Measurements from ENCODE around the gene GPR37L1. TPM values are rescaled to one million over a fixed set of nuclear protein-coding genes. Genes with fewer than 3 reads are reported as not detected.
"Not testable (repeated sequence)": the region's sequence is repeated elsewhere in the genome, so short reads cannot be mapped to it uniquely, and the experiment has no call there.

GPR37L1 gene
- total RNA-seq, 1 donor from 2014 or later: 0.24 TPM

GRCh38 chr1:202105571-202106339 is 17.0 kb upstream of the GPR37L1 start:
- Mint-ChIP-seq H3K27me3 (no peaks in the 10 kb centered on the region), H3K9me3 (no peaks in the 10 kb centered on the region), H3K27ac (peak overlapping the region; percentile 100), H3K36me3 (no peaks in the 10 kb centered on the region), H3K4me1 (ENCODE audit: unreplicated experiment) (peaks cover 36% of the 10 kb centered on the region), H3K4me3 (peak overlapping the region; percentile 55)
- TF ChIP-seq CTCF (conservative IDR thresholded peaks at IDR 0.05): no peak
- no peak for DNase-seq (ENCODE audit: extremely low spot score, unreplicated experiment)

DNA sequence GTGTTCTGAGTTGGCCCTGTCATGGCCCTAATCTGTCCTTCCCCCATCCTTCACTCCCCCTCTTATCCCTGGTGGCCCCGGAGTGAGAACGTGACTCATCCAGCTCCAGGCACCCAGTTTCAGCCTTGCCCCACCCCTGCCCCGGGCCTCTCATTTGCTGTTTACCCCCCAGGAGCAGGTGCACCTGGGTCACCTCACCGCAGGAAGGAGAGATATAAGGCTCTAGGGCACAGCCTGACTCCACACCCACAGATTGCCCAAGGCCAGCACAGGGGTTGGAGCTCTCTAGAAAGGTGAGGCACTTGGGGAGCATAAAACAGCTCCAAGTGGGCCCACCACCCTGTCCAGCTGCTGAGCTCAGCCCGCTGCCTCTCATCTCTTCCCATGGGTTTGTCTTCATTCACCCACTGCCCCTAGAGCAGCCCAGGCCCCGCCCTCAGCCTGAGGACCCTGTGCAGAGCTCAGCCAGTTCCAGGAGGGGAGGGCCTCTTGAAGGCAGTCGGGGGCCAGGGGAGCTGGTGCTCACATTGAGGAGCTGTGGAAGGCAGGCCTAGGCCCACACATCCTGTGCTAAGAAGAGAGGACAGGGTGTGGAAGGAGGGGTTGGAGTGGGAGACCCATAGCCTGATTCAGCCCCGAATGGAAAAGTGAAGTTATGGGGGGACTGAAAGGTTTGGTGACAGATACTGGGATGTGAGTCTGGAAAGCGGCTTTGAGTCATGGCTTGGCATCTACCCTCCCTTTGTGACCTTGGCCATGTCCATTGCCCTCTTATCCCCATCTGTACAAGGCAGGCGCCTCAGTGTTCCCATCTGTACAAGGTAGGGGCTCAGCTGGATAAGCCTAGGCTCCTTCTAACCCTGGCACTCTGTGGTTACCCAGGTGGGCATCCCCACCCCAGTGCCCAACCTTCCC is 16.1 kb upstream of the GPR37L1 start:
- no peak for TF ChIP-seq CTCF (conservative IDR thresholded peaks at IDR 0.05)
- H3K36me3 Mint-ChIP-seq: no peaks in the 10 kb centered on the region
- peaks cover 33% of the 10 kb centered on the region for H3K4me1 Mint-ChIP-seq (ENCODE audit: unreplicated experiment)
- no peak overlapping the region for H3K4me3 Mint-ChIP-seq
- no peaks in the 10 kb centered on the region for H3K9me3 Mint-ChIP-seq
- no peaks in the 10 kb centered on the region for H3K27me3 Mint-ChIP-seq
- no peak for DNase-seq (ENCODE audit: extremely low spot score, unreplicated experiment)
- H3K27ac Mint-ChIP-seq: peak overlapping the region; percentile 100

- peaks cover 32% of the 10 kb centered on the region for H3K4me1 Mint-ChIP-seq (ENCODE audit: unreplicated experiment)
- H3K4me3 Mint-ChIP-seq: no peak overlapping the region
- no peaks in the 10 kb centered on the region for H3K36me3 Mint-ChIP-seq
- DNase-seq (ENCODE audit: extremely low spot score, unreplicated experiment): no peak
- no peak for TF ChIP-seq CTCF (conservative IDR thresholded peaks at IDR 0.05)
- H3K27ac Mint-ChIP-seq: peak overlapping the region; percentile 100
- no peaks in the 10 kb centered on the region for H3K9me3 Mint-ChIP-seq
- H3K27me3 Mint-ChIP-seq: no peaks in the 10 kb centered on the region
These were observed 15.4 kb upstream of the GPR37L1 start for GRCh38 chr1:202107321-202107761.

DNA sequence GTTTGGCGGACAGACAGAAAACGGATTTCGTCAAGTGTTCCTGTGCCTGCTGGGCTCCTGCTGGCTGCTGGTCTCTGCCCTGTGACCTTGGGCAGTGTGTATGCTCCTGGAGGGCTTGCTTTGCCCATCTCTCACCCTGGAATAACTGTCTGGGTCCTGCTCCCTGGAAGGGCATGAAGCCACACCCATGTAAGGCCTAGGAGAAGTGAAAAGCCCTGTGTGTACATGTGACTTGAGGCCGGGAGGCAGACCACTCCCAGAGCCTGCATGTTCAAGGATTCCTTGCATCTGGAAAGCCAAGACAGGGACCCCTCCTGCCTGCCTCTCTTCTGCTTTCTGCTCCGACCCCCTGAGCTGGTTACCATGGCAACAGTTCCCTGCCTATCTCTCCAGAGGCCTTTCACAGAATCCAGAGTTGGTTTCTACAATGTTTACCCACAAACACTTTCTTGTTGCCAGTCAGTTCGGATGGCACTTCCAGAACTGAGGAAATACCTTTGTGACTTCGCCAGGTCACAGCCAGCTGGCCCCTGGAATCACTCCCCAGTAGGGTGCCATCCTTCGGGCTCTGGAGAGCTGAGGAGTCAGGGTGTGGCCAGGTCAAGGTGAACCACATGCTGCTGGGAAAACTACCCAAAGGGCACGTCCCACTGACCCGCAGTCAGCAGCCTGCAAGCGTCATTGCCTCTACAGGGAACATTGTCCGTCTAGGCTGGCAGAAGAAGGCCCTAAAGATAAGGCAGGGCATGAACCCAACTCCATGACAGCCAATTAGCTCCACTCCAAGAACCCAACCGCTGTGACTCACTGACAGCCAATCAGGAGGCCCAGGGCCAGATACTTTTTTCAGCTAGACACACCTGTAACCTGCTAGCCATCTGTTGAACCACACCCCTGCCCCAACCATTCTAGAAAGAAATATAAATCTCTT is 14.7 kb upstream of the GPR37L1 start:
- H3K9me3 Mint-ChIP-seq: no peaks in the 10 kb centered on the region
- peaks cover 35% of the 10 kb centered on the region for H3K4me1 Mint-ChIP-seq (ENCODE audit: unreplicated experiment)
- DNase-seq (ENCODE audit: extremely low spot score, unreplicated experiment): no peak
- TF ChIP-seq CTCF (conservative IDR thresholded peaks at IDR 0.05): no peak
- no peaks in the 10 kb centered on the region for H3K36me3 Mint-ChIP-seq
- peak overlapping the region; percentile 33 for H3K4me3 Mint-ChIP-seq
- H3K27ac Mint-ChIP-seq: peak overlapping the region; percentile 100
- H3K27me3 Mint-ChIP-seq: no peaks in the 10 kb centered on the region

GRCh38 chr1:202110977-202111376 is 11.7 kb upstream of the GPR37L1 start:
- no peak for TF ChIP-seq CTCF (conservative IDR thresholded peaks at IDR 0.05)
- Mint-ChIP-seq H3K9me3 (no peaks in the 10 kb centered on the region), H3K4me3 (peak overlapping the region; percentile 58), H3K27me3 (no peaks in the 10 kb centered on the region), H3K4me1 (ENCODE audit: unreplicated experiment) (peaks cover 48% of the 10 kb centered on the region), H3K36me3 (no peaks in the 10 kb centered on the region), H3K27ac (peak overlapping the region; percentile 94)
- DNase-seq (ENCODE audit: extremely low spot score, unreplicated experiment): no peak

GRCh38 chr1:202111589-202111988 is 11.1 kb upstream of the GPR37L1 start:
- H3K4me3 Mint-ChIP-seq; H3K36me3 Mint-ChIP-seq; DNase-seq (ENCODE audit: extremely low spot score, unreplicated experiment); H3K27me3 Mint-ChIP-seq; H3K9me3 Mint-ChIP-seq: not testable (repeated sequence)
- Mint-ChIP-seq H3K27ac (peak overlapping the region; percentile 94), H3K4me1 (ENCODE audit: unreplicated experiment) (peaks cover 48% of the 10 kb centered on the region)

Measured in type B pancreatic cell (in vitro differentiated cells).